ENCODE measurements around the gene SMOC1.

SMOC1 gene

GRCh38 chr14:70027785-70028428 lies 148.7 kb downstream of the SMOC1 start:
- peak; percentile 85 for DNase-seq (ENCODE audit: extremely low spot score)

GRCh38 chr14:70029296-70030132 lies 150.3 kb downstream of the SMOC1 start:
- no peak for TF ChIP-seq CTBP1 (IDR thresholded peaks at IDR 0.05; ENCODE audit: borderline replicate concordance)
- ChIA-PET CTCF (interaction anchor here (0.7 to 4.1 kb wide), 4 partner anchors 15 to 216 kb away, joined by 3 to 44 read pairs (median 7); partner anchors contain the start of gene SMOC1), POLR2A (interaction anchor here (3.1 kb wide), 1 partner anchor 150 kb away, joined by 21 read pairs; the partner anchor contains the start of gene SMOC1)
- no peak for DNase-seq (ENCODE audit: extremely low spot score)

More at GRCh38 chr14:70027785-70028428, 148.7 kb downstream of the SMOC1 start:
- POLR2A ChIA-PET: interaction anchor here (0.9 to 3.1 kb wide), 2 partner anchors 149 to 151 kb away, joined by 3 to 21 read pairs; partner anchors contain the start of gene SMOC1
- TF ChIP-seq CTBP1 (IDR thresholded peaks at IDR 0.05; ENCODE audit: borderline replicate concordance): no peak
- no peak for TF ChIP-seq ZNF384 (IDR thresholded peaks at IDR 0.05)
- TF ChIP-seq FOXA1 (IDR thresholded peaks at IDR 0.05): no peak
- TF ChIP-seq BHLHE40 (IDR thresholded peaks at IDR 0.05; ENCODE audit: borderline replicate concordance): no peak
- no peak for TF ChIP-seq L3MBTL2 (conservative IDR thresholded peaks at IDR 0.05)
- no peak for TF ChIP-seq FOXK2 (IDR thresholded peaks at IDR 0.05)
- no peak for TF ChIP-seq TARDBP (IDR thresholded peaks at IDR 0.05)
- no peak for TF ChIP-seq SUZ12 (IDR thresholded peaks at IDR 0.05)
- no peak for TF ChIP-seq NFRKB (IDR thresholded peaks at IDR 0.05)
- TF ChIP-seq SP1 (IDR thresholded peaks at IDR 0.05): no peak
- TF ChIP-seq ARNT (IDR thresholded peaks at IDR 0.05): no peak
- no peak for TF ChIP-seq PKNOX1 (IDR thresholded peaks at IDR 0.05)
- TF ChIP-seq FOXM1 (IDR thresholded peaks at IDR 0.05; ENCODE audit: borderline replicate concordance): no peak
- TF ChIP-seq ELF4 (IDR thresholded peaks at IDR 0.05): no peak
- no peak for TF ChIP-seq HDGF (IDR thresholded peaks at IDR 0.05; ENCODE audit: borderline replicate concordance)
- no peak for TF ChIP-seq LEF1 (IDR thresholded peaks at IDR 0.05; ENCODE audit: borderline replicate concordance)
- CTCF ChIA-PET: interaction anchor here (0.6 to 4.1 kb wide), 15 partner anchors 11 to 213 kb away, joined by 3 to 44 read pairs (median 4); partner anchors contain the start of gene SMOC1

- CTCF ChIA-PET: no interaction called here
- DNase-seq (ENCODE audit: extremely low spot score): no peak
- POLR2A ChIA-PET: no interaction called here
- TF ChIP-seq SUZ12 (IDR thresholded peaks at IDR 0.05) (no peak), ELF4 (IDR thresholded peaks at IDR 0.05) (no peak), TARDBP (IDR thresholded peaks at IDR 0.05) (no peak), PKNOX1 (IDR thresholded peaks at IDR 0.05) (no peak), ZNF384 (IDR thresholded peaks at IDR 0.05) (no peak), CTBP1 (IDR thresholded peaks at IDR 0.05; ENCODE audit: borderline replicate concordance) (no peak), FOXK2 (IDR thresholded peaks at IDR 0.05) (no peak), HDGF (IDR thresholded peaks at IDR 0.05; ENCODE audit: borderline replicate concordance) (no peak), L3MBTL2 (conservative IDR thresholded peaks at IDR 0.05) (no peak), BHLHE40 (IDR thresholded peaks at IDR 0.05; ENCODE audit: borderline replicate concordance) (no peak), LEF1 (IDR thresholded peaks at IDR 0.05; ENCODE audit: borderline replicate concordance) (no peak), NFRKB (IDR thresholded peaks at IDR 0.05) (no peak), ARNT (IDR thresholded peaks at IDR 0.05) (no peak), FOXM1 (IDR thresholded peaks at IDR 0.05; ENCODE audit: borderline replicate concordance) (no peak), FOXA1 (IDR thresholded peaks at IDR 0.05) (no peak), SP1 (IDR thresholded peaks at IDR 0.05) (no peak)
These were observed 152.8 kb downstream of the SMOC1 start for GRCh38 chr14:70032016-70032415.

GRCh38 chr14:70032447-70032846 lies 153.2 kb downstream of the SMOC1 start:
- DNase-seq (ENCODE audit: extremely low spot score): no peak
- POLR2A ChIA-PET: interaction anchor here (0.8 to 0.9 kb wide), 2 partner anchors 154 to 155 kb away, joined by 3 to 4 read pairs; no protein-coding TSS in a partner anchor

GRCh38 chr14:70033116-70033515 lies 153.9 kb downstream of the SMOC1 start:
- no peak for TF ChIP-seq TARDBP (IDR thresholded peaks at IDR 0.05)
- TF ChIP-seq BHLHE40 (IDR thresholded peaks at IDR 0.05; ENCODE audit: borderline replicate concordance): no peak
- TF ChIP-seq CTBP1 (IDR thresholded peaks at IDR 0.05; ENCODE audit: borderline replicate concordance): no peak
- TF ChIP-seq FOXK2 (IDR thresholded peaks at IDR 0.05): no peak
- no peak for TF ChIP-seq SUZ12 (IDR thresholded peaks at IDR 0.05)
- no peak for TF ChIP-seq PKNOX1 (IDR thresholded peaks at IDR 0.05)
- no peak for TF ChIP-seq L3MBTL2 (conservative IDR thresholded peaks at IDR 0.05)
- TF ChIP-seq ZNF384 (IDR thresholded peaks at IDR 0.05): no peak
- no peak for TF ChIP-seq LEF1 (IDR thresholded peaks at IDR 0.05; ENCODE audit: borderline replicate concordance)
- no peak for TF ChIP-seq FOXM1 (IDR thresholded peaks at IDR 0.05; ENCODE audit: borderline replicate concordance)
- no peak for TF ChIP-seq SP1 (IDR thresholded peaks at IDR 0.05)
- no peak for TF ChIP-seq FOXA1 (IDR thresholded peaks at IDR 0.05)
- DNase-seq (ENCODE audit: extremely low spot score): no peak
- ChIA-PET CTCF (interaction anchor here (1.3 to 2.4 kb wide), 2 partner anchors 155 to 214 kb away, joined by 4 to 6 read pairs; no protein-coding TSS in a partner anchor), POLR2A (interaction anchor here (0.8 to 0.9 kb wide), 2 partner anchors 154 to 156 kb away, joined by 3 to 4 read pairs; no protein-coding TSS in a partner anchor)

More at GRCh38 chr14:70032447-70032846, 153.2 kb downstream of the SMOC1 start:
- CTCF ChIA-PET: no interaction called here
- TF ChIP-seq FOXK2 (IDR thresholded peaks at IDR 0.05) (no peak), PKNOX1 (IDR thresholded peaks at IDR 0.05) (no peak), ZNF384 (IDR thresholded peaks at IDR 0.05) (no peak)
